ENCODE measurements around the gene TOP2A. TPM values are rescaled to one million over a fixed set of nuclear protein-coding genes. Genes with fewer than 3 reads are reported as not detected.

TOP2A gene
- total RNA-seq, 1 experiment from 2014 or later, result 141 TPM

DNA sequence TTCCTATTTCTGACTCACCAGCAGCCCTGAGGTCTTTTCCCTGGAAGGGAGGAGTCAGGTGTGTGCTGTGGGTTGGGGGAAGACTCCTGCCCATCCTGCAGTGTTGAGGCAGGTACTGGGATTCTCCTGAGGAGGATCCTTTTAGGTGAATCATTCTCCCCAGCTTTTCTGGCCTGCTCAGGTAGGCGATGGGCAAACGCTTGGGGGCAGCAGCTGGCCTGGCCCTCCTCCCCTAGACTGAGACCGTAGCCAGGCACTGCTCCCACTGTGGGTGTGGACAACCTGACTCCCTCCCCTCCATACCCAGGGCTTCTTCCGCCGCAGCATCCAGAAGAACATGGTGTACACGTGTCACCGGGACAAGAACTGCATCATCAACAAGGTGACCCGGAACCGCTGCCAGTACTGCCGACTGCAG is 68.2 kb downstream of the TOP2A start:
- Histone ChIP-seq H3K79me2 (ENCODE audit: insufficient read depth, low read length) (peaks cover 34% of the 10 kb centered on the region; the same call in 1 of the 2 replicates), H2AFZ (ENCODE audit: low read depth, low read length, poor library complexity, severe bottlenecking) (no peak overlapping the region), H4K20me1 (ENCODE audit: insufficient read depth) (no peaks in the 10 kb centered on the region), H3K36me3 (ENCODE audit: control insufficient read depth in 1 of 2, insufficient read depth in 2 of 2, low read length in 2 of 2) (peaks cover 0 to 17% of the 10 kb centered on the region in 2 experiments; a peak in 3 of 4 replicates), H3K4me2 (ENCODE audit: low read length) (no peak overlapping the region), H3K9ac (ENCODE audit: low read length) (no peak overlapping the region), H3K9me2 (ENCODE audit: insufficient read depth) (no peaks in the 10 kb centered on the region), H3K4me1 (ENCODE audit: control insufficient read depth in 1 of 2, insufficient read depth in 2 of 2, low read length in 2 of 2) (peaks cover 16 to 18% of the 10 kb centered on the region in 2 experiments), H3K27me3 (ENCODE audit: insufficient read depth, low read length) (no peaks in the 10 kb centered on the region), H3K4me3 (replicated peaks in 1 of 2; ENCODE audit: low read depth in 1 of 2, low read length in 2 of 2) (no peak overlapping the region), H3K9me3 (ENCODE audit: control insufficient read depth in 1 of 2, insufficient read depth in 1 of 2, low read depth in 1 of 2, low read length in 2 of 2) (no peaks in the 10 kb centered on the region), H3K27ac (ENCODE audit: low read depth, low read length) (no peak overlapping the region; the same call in 1 of the 2 replicates)
- ChIA-PET CTCF (no interaction called here), POLR2A (no interaction called here), RAD21 (ENCODE audit: low non-redundant PET in 1 of 2, low total read pairs in 2 of 2, uncharacterized antibody in 2 of 2, unreplicated experiment in 2 of 2) (no interaction called here)
- ATAC-seq (no peak), DNase-seq (ENCODE audit: low read depth, low spot score) (no peak)
- BruUV-seq (replicated peaks), result no TSS peak
- intact Hi-C loops (cut with micrococcal nuclease), result no loop called here
- TF ChIP-seq, protein P1, sequence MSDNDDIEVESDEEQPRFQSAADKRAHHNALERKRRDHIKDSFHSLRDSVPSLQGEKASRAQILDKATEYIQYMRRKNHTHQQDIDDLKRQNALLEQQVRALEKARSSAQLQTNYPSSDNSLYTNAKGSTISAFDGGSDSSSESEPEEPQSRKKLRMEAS (IDR thresholded peaks at IDR 0.05), result no peak
- no peak for TF ChIP-seq POLR2A (IDR thresholded peaks at IDR 0.05; ENCODE audit: borderline replicate concordance, extremely low read depth, insufficient read depth, insufficient read length)
- no peak for TF ChIP-seq CEBPB (IDR thresholded peaks at IDR 0.05; ENCODE audit: low read depth)
- TF ChIP-seq, protein P2, sequence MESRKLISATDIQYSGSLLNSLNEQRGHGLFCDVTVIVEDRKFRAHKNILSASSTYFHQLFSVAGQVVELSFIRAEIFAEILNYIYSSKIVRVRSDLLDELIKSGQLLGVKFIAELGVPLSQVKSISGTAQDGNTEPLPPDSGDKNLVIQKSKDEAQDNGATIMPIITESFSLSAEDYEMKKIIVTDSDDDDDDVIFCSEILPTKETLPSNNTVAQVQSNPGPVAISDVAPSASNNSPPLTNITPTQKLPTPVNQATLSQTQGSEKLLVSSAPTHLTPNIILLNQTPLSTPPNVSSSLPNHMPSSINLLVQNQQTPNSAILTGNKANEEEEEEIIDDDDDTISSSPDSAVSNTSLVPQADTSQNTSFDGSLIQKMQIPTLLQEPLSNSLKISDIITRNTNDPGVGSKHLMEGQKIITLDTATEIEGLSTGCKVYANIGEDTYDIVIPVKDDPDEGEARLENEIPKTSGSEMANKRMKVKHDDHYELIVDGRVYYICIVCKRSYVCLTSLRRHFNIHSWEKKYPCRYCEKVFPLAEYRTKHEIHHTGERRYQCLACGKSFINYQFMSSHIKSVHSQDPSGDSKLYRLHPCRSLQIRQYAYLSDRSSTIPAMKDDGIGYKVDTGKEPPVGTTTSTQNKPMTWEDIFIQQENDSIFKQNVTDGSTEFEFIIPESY (IDR thresholded peaks at IDR 0.05; ENCODE audit: extremely low read depth, insufficient replicate concordance, low read length), result no peak
- TF ChIP-seq EGR1 (IDR thresholded peaks at IDR 0.05; ENCODE audit: low read depth), result no peak
- no peak for TF ChIP-seq POLR2AphosphoS5 (IDR thresholded peaks at IDR 0.05; ENCODE audit: low read depth, low read length)
- TF ChIP-seq FOSL1 (IDR thresholded peaks at IDR 0.05; ENCODE audit: low read depth), result no peak
- TF ChIP-seq REST (IDR thresholded peaks at IDR 0.05; ENCODE audit: low read depth), result no peak
